Fibroblast of peridontal ligament (primary cell): ENCODE results near the gene NPL.
A peak's percentile ranks its signal among the peaks of the same experiment; 100 is the strongest.

Source experiments
- DNase-seq: peaks from one replicate; pipeline ENCODE4 v3.0.0-alpha.2; 2010; ENCODE audit errors: extremely low read depth

Gene NPL

DNA sequence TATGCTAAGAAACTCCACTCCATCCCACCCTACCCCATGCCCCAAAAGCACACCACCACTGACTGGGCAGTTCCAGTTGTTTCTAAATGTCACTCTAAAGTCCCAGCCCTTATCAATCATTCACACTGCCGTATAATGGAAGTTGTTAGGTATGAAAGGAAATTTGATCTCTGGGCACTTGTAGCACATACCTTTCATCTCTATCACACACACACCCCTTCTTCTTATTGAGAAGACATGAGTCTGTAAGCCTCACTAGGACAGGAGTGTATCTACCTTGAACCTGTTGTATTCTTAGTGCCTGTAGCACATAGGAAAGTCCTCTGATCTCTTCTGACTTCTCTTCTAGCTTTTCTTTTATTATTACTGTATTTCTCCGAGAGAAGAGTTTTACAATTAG, 27.3 kb downstream of the NPL start:
- no peak for DNase-seq

DNA sequence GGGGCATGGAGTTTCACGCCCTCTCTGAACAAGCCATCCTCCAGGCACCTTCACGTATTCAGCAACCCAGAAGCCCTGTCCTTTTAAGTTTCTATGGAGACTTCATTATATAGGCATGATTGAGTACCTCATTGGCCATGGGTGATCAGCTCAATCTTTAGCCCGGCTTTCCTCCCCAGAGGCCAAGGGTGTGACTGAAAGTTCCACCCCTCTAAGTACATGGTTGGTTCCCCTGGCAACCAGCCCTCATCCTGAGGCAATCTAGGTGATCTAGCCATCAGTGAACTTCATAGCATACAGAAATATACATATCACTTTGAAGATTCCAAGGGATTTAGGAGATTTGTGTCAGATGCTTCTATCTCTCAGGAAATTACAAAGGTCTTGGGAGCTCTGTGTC, 28.2 kb downstream of the NPL start:
- DNase-seq: no peak

DNA sequence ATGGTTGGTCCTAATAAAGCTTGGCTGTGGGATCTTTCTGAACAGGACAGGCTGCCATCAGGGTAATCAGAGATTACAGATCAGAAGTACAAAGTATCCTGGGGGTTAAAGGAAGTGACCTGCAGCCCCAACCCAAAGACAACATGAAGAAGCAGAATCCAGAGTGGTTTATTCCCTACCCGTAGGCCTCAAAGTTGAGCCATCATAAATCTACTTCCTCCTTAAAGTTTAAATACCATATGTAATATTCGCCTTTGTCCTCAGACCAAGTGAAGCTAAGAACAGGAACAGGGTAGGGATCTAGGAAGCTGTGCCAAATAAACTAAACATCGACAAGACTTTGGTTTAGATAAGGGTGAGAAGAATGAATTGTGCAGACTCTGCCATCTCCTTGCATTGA, 33.6 kb downstream of the NPL start:
- DNase-seq: no peak

DNA sequence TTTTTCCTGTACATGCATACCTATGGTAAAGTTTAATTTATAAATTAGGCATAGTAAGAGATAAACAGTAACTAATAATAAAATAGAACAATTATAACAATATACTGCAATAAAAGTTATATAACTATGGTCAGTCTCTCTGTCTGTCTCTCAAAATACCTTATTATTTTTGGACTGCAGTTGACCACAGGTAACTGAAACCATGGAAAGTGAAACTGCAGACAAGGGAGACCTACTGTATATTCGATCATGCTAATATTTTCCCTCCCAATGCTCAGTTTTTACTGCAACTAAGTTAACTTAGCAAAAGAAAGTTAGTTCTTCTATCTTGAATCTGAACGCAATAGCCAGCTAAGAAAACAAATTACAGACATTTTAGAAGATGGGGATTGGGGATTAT, 37.3 kb downstream of the NPL start:
- no peak for DNase-seq

DNA sequence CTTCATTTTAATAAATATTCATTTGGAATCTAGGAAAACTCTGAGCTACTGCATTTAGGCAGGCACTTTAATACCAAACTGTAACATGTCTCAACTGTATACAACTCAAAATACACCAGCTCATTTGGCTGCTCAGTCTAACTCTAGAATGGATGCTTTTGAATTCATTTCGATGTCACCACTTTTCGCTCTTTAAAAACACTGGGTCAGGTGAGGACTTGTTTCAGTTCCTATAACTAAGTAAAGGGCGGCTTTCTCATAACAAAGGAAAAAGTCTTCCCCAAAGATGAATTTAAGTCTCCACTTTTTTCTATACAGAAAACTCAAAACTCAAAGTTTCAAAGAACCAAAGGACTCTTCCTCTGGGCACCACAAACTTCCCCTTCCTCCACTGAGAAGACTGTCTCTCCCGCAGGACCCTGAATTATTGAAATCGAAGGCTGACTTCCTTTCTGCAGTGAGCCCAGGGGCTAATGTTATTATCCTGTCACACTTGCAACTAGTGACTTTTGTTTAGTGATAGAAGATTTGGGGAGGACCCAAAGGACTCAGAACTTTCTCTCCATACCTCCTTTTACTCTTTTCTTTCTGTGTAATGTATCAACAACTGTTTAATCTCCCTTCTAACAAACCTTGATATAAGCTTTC, 39.8 kb downstream of the NPL start:
- DNase-seq: no peak

DNA sequence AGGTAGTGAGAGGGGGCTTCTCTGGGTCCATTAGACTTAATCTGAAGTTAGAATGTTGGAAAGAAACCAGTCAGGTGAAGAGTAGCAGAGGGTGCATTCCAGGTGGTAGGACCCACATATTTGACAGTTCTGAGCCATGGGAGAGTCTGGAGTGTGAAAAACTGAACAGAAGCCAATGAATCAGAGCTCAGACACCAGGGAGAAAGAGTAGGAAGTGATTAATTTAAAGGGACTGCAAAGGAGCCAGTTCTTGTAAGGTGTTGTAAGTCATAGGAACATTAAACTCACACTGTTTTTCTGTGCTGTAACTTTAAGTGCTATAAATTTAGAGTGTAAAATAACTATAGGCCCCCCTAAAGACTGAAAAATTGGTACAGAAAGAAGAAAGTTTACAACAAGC, 43.7 kb downstream of the NPL start:
- no peak for DNase-seq

DNA sequence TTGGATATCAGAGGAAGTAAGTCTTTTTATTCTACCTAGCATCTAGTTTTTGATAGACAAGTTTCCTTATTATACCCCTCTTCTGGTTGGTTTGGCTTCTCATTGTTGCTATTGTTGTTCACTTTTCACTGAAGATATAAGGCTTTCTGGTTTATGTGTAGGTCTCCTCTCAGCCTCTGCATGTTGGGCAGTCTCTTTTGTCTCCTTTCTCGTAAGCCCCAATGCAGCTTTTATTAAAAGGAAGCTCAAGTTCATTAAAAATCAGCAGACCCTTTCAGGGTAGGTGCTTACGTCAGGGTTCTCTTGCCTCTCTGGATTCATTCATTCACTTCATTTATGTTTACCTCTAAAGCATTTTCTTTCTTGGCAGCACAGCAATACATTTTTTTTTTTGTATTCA, 44.8 kb downstream of the NPL start:
- no peak for DNase-seq

DNA sequence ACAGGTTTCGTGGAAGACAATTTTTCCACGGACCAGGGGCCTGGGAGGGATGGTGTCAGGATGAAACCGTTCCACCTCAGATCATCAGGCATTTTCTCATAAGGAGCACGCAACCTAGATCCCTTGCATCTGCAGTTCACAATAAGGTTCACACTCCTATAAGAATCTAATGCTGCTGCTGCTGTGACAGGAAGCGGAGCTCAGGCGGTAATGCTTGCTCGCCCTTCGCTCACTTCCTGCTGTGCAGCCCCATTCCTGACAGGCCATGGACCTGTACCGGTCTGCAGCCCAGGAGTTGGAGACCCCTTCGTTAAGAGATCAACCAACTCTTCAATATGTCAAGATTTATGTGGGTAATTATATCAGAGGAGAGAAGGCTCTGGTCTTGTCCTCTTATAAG, 46.2 kb downstream of the NPL start:
- no peak for DNase-seq

DNA sequence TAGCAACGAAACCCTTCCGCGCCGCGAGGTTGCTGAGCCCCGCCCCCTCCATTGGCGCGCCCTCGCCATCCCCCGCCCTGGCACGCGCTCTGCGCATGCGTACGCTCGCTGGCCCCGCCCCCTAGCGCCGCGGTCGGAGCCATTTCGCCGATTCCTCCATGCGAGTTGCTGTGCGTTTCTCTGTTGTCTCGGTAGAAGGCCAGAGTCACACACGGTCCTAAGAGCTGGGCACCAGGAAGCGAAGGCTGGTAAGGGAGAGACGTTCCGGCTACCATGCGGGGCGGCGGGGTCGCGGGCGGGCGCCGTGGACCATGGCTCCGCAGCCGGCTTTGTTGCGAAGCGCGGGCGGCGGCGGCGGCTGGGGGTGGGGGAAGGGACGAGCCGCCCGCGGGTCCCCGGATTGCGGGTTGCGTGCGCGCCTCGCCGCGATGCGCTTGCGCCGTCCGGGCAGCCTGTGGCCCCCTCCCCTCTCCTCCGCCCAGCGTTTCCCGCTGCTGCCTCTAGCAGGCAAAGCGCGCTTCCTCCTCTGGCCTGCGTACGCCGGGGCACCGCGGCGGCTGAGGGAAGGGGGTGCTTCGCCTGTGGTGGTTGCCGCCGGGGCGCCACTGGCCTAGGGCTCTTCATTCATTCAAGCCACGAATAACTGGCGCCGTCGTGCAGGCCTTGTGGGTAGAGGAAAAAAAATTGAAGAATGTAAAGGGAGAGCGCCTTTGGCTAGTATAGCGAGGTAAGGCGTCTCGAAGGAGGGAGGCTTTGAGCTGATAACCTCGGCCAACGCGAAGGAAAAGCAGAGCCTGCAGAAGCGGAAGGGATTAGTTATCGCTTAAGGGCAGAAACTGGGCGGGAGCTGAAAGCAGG, 49.9 kb downstream of the NPL start, which contains the start of gene DHX9:
Gene DHX9, plus strand, starts transcription at position 139 of the 858 bp plus-strand sequence. CDS start 3,220 bp downstream, outside the sequence.
- DNase-seq: peak; percentile 81

DNA sequence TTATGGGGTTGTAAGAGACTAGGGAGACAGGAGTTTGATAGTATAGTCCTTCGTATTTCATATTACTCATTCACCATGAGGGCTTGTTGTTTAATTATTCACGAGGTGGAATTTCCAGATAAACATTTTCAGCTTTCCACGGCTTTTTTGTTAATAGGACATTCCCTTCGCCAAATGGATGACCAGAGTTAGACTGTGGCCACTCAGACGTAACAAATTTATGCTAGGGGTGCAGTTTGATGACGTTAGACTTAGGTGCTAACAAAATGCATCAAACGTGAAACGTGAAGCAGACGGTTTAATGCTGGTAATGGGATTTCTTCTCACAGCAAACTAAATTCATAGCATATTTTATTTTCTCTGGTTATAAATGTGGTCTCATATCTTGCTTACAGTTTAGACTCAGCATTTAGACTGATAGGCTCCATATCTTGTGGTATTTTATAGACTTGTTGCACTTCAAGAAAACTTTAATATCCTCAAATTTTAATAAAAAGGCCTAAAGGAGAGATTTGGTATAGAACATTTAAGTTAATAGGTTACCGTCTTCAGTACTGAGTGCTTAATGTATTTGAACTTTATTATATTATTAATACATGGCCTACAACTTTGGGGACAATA, 51.9 kb downstream of the NPL start:
- no peak for DNase-seq

DNA sequence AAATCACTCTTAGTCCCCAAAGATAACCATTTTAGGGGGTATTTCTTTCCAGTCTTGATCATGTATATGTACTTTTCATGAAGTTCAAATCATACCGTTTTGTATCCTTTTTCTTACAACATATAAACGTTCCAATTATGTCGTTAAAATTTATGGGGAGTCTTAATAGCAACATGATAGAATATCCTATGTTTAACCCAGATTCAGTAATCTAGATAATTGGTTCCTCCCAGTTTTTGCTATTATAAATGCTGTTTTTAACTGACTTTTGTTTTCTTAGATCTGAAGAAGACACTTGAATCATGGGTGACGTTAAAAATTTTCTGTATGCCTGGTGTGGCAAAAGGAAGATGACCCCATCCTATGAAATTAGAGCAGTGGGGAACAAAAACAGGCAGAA, 52.7 kb downstream of the NPL start:
- DNase-seq: no peak

DNA sequence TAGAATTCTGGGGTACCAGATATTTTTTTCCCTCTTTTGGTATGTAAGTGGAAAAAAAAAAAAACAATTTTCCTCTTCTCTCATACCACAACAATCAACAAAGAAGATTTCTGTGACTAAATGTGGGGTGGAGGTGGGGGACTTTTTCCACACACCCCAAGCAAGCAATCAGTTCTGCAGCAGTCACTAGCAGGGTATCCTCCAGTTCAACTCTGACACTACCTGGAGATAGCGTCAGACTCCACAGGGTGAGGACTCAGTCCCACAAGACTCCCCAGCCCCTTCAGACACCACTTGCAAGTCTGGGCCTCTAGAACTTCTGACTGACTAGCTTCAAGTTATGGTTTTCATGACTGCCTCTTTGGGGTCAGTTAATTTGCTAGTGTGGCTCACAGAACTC, 55.8 kb downstream of the NPL start:
- DNase-seq: no peak

DNA sequence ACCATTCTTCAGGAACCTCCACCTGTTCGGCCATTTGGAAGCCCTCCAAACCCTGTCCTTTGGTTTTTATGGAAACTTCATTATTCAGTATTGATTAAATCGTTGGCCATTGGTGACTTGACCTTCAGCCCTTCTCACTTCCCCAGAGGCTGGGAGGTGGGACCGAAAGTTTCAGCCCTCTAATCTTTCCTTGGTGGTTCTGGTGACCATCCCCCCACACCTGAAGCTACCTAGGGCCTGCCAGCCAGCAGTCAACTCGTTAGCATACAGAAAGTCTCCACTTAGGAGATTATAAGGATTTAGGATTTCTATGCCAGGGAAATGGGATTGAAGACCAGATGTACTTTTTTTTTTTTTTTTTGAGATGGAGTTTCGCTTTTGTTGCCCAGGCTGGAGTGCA, 56.3 kb downstream of the NPL start:
- no peak for DNase-seq

DNA sequence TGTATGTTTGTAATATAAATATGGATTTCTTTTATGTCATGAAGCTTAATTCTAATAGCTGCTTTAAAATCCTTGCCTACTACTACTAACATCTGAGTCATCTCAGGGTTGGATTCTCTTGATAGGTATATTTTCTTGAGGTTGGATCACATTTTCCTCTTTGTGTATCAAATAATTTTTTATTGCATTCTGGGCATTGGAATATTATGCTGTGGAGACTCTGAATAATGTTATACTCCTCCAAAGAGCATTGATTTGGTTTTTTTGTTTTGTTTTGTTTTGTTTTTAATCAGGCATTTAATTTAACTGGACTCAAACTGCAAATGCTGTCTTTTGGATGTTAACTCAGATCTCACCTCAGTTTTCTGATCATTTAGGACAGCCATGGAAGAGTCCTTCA, 57.5 kb downstream of the NPL start:
- no peak for DNase-seq

DNA sequence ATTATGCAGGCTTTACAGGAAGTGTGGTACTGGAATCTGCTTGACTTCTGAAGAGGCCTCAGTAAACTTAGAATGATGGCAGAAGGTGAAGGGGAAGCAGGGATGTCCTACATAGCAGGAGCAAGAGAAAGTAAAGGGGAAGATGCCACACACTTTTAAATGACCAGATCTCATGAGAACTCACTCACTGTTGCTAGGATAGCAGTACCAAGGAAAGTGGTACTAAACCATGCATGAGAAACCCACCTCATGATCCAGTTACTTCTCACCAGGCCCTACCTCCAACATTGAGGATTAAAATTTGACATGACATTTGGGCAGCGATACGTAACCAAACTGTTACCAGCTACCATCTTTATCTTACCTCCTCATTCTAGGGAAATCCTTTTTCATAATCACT, 59.2 kb downstream of the NPL start:
- DNase-seq: no peak

DNA sequence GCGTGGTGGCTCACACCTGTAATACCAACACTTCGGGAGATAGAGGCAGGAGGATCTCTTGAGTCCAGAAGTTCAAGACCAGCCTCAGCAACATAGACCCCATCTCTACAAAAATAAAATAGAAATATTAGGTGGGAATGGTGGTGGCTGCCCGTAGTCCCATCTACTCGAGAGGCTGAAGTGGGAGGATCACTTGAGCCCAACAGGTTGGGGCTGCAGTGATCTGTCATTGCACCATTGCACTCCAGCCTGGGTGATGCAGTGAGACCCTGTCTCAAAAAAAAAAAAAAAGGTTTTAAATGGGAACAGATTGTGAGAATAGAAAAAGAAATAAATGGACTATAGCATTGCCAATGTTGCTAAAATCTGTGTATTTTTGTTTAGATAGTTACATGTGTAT, 60.7 kb downstream of the NPL start:
- no peak for DNase-seq

DNA sequence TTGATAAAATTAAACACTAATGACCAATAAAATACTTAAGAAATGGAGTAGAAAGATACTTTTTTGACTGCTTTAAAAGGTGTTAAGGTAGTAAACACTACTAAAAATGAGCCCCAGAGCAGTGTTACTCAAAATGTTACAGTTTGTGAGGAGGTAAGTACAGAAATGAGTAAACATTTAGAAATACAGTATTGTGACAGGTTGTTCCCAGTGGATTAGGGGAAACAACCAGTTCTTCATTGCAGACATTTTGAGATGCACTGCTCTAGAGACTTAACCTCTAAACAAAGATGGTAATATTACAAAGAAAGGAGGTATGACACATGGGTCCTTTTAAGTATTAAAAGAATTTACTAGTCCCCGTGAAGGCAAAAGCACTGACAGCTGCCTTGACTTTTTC, 62.3 kb downstream of the NPL start:
- DNase-seq: no peak

DNA sequence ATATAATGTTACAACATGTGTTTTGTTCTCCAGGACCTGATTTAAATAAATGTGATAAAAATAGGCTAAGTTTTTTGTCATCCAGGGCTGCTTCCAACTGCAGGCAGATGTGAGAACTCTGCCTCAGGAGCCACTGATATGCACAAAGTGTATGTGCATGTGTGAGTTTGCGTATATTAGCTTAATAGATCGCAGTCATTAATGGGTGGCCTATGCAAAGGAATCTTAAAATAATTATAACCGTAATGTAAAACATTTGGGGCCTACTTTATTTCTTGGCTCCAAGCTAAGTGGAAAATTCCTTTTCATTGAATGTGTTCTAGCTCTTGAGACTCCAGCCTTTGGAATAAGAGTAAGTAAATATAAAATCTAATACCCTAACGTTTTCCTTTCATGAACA, 66.3 kb downstream of the NPL start:
- DNase-seq: peak; percentile 41

DNA sequence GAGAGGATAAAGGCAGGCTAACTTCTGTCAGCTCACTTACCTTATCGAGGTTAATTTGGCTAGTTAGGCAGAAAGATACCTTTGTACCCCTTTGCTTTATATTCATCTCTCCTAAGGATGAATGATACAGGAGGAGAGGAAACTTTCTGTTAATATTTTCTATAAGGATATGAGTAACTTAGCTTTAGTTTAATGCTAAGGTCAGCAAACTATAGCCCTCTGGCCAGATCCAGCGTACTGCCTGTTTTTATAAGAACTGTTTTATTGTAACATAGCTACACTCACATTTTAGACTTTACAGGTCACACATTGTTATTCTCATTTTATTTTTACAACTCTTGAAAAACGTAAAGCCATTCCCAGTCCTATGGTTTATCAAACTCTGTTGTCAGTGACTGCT, 67.6 kb downstream of the NPL start:
- no peak for DNase-seq

DNA sequence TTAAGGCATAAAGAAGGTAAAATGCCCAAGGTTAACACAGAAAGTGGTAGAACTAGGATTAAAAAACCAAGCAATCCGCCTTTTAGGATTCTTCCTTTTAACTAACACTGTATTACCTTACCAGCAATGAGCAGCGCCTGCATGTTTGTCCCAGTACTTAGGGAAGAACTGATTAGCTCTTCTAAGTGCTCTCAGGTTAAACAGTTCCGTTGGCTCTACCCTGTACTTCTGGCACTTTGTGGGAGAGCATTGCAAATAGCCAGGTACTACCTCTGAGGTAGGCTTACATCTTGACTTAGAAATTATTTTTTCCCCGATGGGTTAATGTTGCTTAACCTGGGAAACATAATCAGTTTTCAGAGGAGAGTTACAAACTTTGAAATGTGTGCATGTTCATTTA, 71.1 kb downstream of the NPL start:
- DNase-seq: no peak

DNA sequence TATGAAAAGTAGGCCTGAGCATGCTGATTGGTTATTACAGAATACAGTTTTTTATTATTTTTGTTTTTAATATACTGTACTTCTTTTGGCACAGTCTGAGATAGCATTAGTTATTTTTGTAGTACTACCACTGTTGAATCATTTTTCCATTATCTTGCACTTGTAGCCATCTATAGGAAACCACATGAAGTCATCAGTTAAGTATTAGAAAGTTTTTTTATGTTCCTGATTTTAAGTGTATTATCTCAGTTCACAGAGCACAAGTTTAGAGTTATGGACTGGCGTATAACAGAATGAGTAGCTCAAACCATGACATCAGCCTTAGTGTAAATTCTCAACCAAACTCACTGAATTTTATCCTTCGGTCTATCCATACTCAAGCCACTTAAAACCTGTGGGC, 72.4 kb downstream of the NPL start:
- DNase-seq: no peak

DNA sequence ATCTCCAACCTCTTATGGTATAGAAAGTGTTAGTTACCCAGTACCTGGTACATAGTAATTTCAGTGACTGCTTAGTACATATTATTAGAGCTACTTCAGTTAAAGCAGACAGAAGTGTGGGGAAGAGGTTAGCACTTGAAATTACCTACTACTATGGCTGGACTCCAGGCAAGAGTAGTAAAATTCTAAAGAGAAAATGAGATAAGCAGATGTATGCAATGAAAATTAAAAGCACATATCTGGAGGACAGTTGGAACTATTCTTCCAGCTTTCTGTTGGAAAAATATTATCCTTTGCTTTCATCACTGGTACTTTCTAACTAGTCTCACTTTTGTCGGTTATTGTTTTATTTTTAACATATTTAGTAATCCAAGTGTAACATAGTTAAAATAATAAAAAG, 73.3 kb downstream of the NPL start:
- DNase-seq: no peak

DNA sequence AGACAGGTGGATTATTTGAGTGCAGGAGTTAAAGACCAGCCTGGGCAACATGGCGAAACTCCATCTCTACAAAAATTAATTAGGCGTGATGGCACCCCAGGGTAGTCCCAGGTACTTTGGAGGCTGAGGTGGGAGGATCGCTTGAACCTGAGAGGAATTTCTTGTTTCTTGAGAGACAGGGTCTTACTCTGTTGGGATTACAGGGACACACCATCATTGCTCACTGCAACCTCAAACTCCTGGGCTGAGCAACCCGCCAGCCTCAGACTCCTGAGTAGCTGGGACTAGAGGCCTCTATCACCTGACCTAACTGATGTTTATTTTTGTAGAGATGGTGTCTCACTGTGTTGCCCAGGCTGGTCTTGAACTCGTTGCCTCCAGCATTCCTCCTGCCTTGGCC, 74.4 kb downstream of the NPL start:
- DNase-seq: no peak
